ENCODE data around the gene KY.

- TF ChIP-seq CTCF (IDR thresholded peaks at IDR 0.05): no peak
- no peak for TF ChIP-seq POLR2A (IDR thresholded peaks at IDR 0.05)
Observed at GRCh38 chr3:134693226-134693625, 42.4 kb upstream of the KY start.
